MM.1S (cell line): ENCODE measurements around the gene MST1R.

ENCODE experiments used
- DNase-seq: peaks from one replicate; pipeline ENCODE4 v3.0.0-alpha.2; 2015
- H2AFZ ChIP-seq: fragments of 300-600 bp; sonication (generic); 2 replicates; pipeline ENCODE4 v1.6.0; 2016; ENCODE audit warnings: antibody characterized with exemption, low read length
- H3F3A ChIP-seq: fragments of 300-600 bp; sonication (generic); 2 replicates; pipeline ENCODE4 v1.6.1; 2016; ENCODE audit warnings: mild to moderate bottlenecking, antibody characterized with exemption, low read length, moderate library complexity, mixed read lengths; ENCODE audit not compliant: insufficient read depth
- H3K27ac ChIP-seq: fragments of 300-600 bp; sonication (generic); 2 replicates; pipeline ENCODE4 v1.5.1; 2016; ENCODE audit warnings: mild to moderate bottlenecking, low read length
- H3K27me3 ChIP-seq: fragments of 300-600 bp; sonication (generic); replicated peaks from 2 replicates; pipeline ENCODE4 v1.6.0; 2016; ENCODE audit warnings: low read length; ENCODE audit not compliant: insufficient read depth
- H3K36me3 ChIP-seq: fragments of 300-600 bp; sonication (generic); replicated peaks from 2 replicates; pipeline ENCODE4 v1.6.1; 2016; ENCODE audit warnings: mild to moderate bottlenecking, low read length, mixed read lengths; ENCODE audit not compliant: insufficient read depth
- H3K4me1 ChIP-seq: fragments of 300-600 bp; sonication (generic); 2 replicates; pipeline ENCODE4 v1.6.1; 2016; ENCODE audit warnings: low read length, mixed read lengths
- H3K4me2 ChIP-seq: fragments of 300-600 bp; sonication (generic); 2 replicates; pipeline ENCODE4 v1.6.0; 2016; ENCODE audit warnings: low read depth, low read length
- H3K4me3 ChIP-seq: fragments of 300-600 bp; sonication (generic); 2 replicates; pipeline ENCODE4 v1.5.1; 2016; ENCODE audit warnings: low read length, mixed read lengths
- H3K79me2 ChIP-seq: fragments of 300-600 bp; sonication (generic); 2 replicates; pipeline ENCODE4 v1.6.1; 2016; ENCODE audit warnings: mixed run types, low read length, mixed read lengths
- H3K9ac ChIP-seq: fragments of 300-600 bp; sonication (generic); 2 replicates; pipeline ENCODE4 v1.6.1; 2016; ENCODE audit warnings: low read length, mixed read lengths
- H3K9me2 ChIP-seq: fragments of 300-600 bp; sonication (generic); replicated peaks from 2 replicates; pipeline ENCODE4 v1.6.1; 2016; ENCODE audit warnings: mild to moderate bottlenecking, low read length, mixed read lengths; ENCODE audit not compliant: insufficient read depth
- H3K9me3 ChIP-seq: fragments of 300-600 bp; sonication (generic); replicated peaks from 2 replicates; pipeline ENCODE4 v1.6.1; 2016; ENCODE audit warnings: mild to moderate bottlenecking, low read length, mixed read lengths; ENCODE audit not compliant: insufficient read depth
- H4K20me1 ChIP-seq: fragments of 300-600 bp; sonication (generic); 2 replicates; pipeline ENCODE4 v1.6.1; 2016; ENCODE audit warnings: mild to moderate bottlenecking, low read length, moderate library complexity, mixed read lengths; ENCODE audit not compliant: insufficient read depth
- EZH2 ChIP-seq: fragments of 300-600 bp; sonication (generic); optimal IDR thresholded peaks from 2 replicates; pipeline ENCODE3; 2017; ENCODE audit warnings: low read depth, mild to moderate bottlenecking, antibody characterized with exemption, low read length, mixed read lengths
- EZH2phosphoT487 ChIP-seq: fragments of 300-600 bp; sonication (generic); IDR thresholded peaks from 2 replicates; pipeline ENCODE4 v1.6.1; 2018; ENCODE audit warnings: antibody characterized with exemption, low read length
- TF ChIP-seq, protein P1 (sequence below): fragments of 300-600 bp; sonication (generic); IDR thresholded peaks from 2 replicates; pipeline ENCODE4 v1.5.1; 2016; ENCODE audit warnings: antibody characterized with exemption, low read length, mixed read lengths

Gene MST1R

DNA sequence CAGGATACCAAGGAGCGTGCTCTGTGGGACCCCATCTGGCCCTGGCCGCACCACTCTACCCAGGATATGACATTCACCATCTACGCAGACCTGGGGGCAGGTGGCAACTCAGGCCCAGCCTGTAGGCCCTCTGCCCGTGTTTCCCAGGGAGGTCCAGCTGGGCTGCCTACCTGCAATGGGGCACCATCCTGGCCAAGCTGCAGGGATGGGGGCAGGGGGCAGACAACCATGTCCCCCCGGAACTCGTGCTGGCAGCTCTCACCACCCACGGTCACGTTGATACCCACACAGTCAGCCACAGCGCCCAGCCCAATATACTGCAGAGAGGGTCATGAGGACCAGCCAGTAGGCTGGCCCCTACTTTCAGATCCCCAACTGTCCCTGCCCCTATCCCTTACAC is 7.9 kb downstream of the MST1R start:
- TF ChIP-seq EZH2 (no peak), EZH2phosphoT487 (no peak)
- TF ChIP-seq, protein P1, sequence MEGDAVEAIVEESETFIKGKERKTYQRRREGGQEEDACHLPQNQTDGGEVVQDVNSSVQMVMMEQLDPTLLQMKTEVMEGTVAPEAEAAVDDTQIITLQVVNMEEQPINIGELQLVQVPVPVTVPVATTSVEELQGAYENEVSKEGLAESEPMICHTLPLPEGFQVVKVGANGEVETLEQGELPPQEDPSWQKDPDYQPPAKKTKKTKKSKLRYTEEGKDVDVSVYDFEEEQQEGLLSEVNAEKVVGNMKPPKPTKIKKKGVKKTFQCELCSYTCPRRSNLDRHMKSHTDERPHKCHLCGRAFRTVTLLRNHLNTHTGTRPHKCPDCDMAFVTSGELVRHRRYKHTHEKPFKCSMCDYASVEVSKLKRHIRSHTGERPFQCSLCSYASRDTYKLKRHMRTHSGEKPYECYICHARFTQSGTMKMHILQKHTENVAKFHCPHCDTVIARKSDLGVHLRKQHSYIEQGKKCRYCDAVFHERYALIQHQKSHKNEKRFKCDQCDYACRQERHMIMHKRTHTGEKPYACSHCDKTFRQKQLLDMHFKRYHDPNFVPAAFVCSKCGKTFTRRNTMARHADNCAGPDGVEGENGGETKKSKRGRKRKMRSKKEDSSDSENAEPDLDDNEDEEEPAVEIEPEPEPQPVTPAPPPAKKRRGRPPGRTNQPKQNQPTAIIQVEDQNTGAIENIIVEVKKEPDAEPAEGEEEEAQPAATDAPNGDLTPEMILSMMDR: no peak
- peaks cover 9% of the 10 kb centered on the region for H3K4me1 ChIP-seq
- H4K20me1 ChIP-seq: no peaks in the 10 kb centered on the region
- H3K27me3 ChIP-seq: no peaks in the 10 kb centered on the region
- H3K36me3 ChIP-seq: no peaks in the 10 kb centered on the region
- no peaks in the 10 kb centered on the region for H3K9me2 ChIP-seq
- H3K9ac ChIP-seq: no peak overlapping the region
- H2AFZ ChIP-seq: no peak overlapping the region
- DNase-seq: no peak
- no peak overlapping the region for H3K4me2 ChIP-seq
- no peak overlapping the region for H3K27ac ChIP-seq
- H3K9me3 ChIP-seq: no peaks in the 10 kb centered on the region
- H3K4me3 ChIP-seq: no peak overlapping the region
- no peaks in the 10 kb centered on the region for H3K79me2 ChIP-seq
- no peaks in the 10 kb centered on the region for H3F3A ChIP-seq

DNA sequence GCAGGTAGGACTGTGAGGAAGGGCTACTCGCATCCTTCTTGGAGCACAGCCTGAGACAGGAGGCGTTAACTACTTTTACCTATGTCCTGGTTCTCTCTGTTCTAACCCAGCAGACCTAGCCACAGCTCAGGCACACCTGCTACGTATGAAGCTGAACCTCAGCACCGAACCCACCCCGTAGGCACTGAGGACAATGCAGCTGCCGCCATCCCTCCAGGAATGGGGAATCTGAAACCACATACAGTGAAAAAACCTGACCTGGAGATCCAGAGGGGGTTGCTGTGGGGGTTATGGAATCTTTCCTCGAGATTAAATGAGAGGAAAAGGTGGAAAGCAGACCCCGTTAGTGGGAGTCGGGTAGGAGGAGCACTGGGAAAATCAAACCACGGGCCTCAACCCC is 14.4 kb downstream of the MST1R start:
- no peaks in the 10 kb centered on the region for H3K9me2 ChIP-seq
- no peaks in the 10 kb centered on the region for H3K27me3 ChIP-seq
- H4K20me1 ChIP-seq: no peaks in the 10 kb centered on the region
- no peaks in the 10 kb centered on the region for H3F3A ChIP-seq
- H3K9ac ChIP-seq: no peak overlapping the region
- H3K27ac ChIP-seq: no peak overlapping the region
- H3K4me1 ChIP-seq: no peaks in the 10 kb centered on the region
- no peak for DNase-seq
- TF ChIP-seq EZH2phosphoT487 (no peak), EZH2 (no peak)
- TF ChIP-seq, protein P1: no peak
- H2AFZ ChIP-seq: no peak overlapping the region
- no peak overlapping the region for H3K4me2 ChIP-seq
- H3K79me2 ChIP-seq: no peaks in the 10 kb centered on the region
- no peaks in the 10 kb centered on the region for H3K9me3 ChIP-seq
- H3K4me3 ChIP-seq: no peak overlapping the region
- H3K36me3 ChIP-seq: no peaks in the 10 kb centered on the region

DNA sequence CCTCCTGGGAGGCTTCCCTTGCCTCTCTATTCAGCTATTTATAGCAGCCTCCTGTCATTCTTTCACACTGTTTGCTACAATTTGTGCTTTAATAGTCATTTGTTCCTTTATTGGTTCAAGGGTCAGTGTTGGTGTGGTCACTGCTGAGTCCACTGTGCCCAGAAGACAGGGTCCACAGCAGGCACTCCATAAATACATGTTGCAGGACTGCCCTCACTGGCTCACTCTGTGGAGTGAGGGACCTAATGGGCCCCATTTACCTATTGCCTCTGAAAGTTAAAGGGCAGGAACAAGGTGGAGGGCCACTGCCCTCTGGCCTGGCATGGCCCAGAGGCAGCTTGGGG is 16.8 kb downstream of the MST1R start:
- Histone ChIP-seq H3K4me2 (no peak overlapping the region), H3K9me3 (no peaks in the 10 kb centered on the region)

More for the DNA sequence above, 16.8 kb downstream of the MST1R start:
- Histone ChIP-seq H3K9me2 (no peaks in the 10 kb centered on the region), H2AFZ (no peak overlapping the region), H3F3A (no peaks in the 10 kb centered on the region), H3K27ac (no peak overlapping the region), H3K27me3 (0 out of 2 replicates have a peak, but pooled peaks cover under 1% of the 10 kb centered on the region), H3K4me3 (no peak overlapping the region), H3K4me1 (no peaks in the 10 kb centered on the region), H4K20me1 (no peaks in the 10 kb centered on the region), H3K9ac (no peak overlapping the region), H3K36me3 (no peaks in the 10 kb centered on the region), H3K79me2 (no peaks in the 10 kb centered on the region)
- DNase-seq: no peak
- TF ChIP-seq EZH2 (no peak), EZH2phosphoT487 (no peak)
- TF ChIP-seq, protein P1: no peak
